ENCODE measurements around the gene KLHL34. TPM values are rescaled to one million over a fixed set of nuclear protein-coding genes. Genes with fewer than 3 reads are reported as not detected.

Gene KLHL34
- total and polyA plus RNA-seq, 5 donors = 1.3 to 3.2 (median 2.4) TPM

- intact Hi-C loops (cut with DNase I) = no loop called here
- H3K27ac ChIP-seq (ENCODE audit: low read length) = no peak overlapping the region
- DNase-seq = peak; percentile 10 to 57 (median 29)
- 22% methylated on average over 76 of the region's 76 CpGs for WGBS
- no peaks in the 10 kb centered on the region for H3K4me1 ChIP-seq (ENCODE audit: control insufficient read depth, insufficient read depth, low read length)
- H3K27me3 ChIP-seq (ENCODE audit: control insufficient read depth, insufficient read depth) = no peaks in the 10 kb centered on the region
- H3K9me3 ChIP-seq (ENCODE audit: control insufficient read depth, low read length) = no peaks in the 10 kb centered on the region
- ATAC-seq = peak in 1 of 2 donors; percentile 47
- no peak overlapping the region for H3K4me3 ChIP-seq (ENCODE audit: low read length)
These were observed 2.1 kb downstream of the KLHL34 start for GRCh38 chrX:21655901-21656586.

GRCh38 chrX:21645886-21646285, 12.2 kb downstream of the KLHL34 start:
- intact Hi-C loops (cut with DNase I) = no loop called here
- ATAC-seq (no peak), DNase-seq (no peak)
- no peaks in the 10 kb centered on the region for H3K4me1 ChIP-seq (ENCODE audit: control insufficient read depth, insufficient read depth, low read length)
- whole genome bisulfite sequencing = 58% methylated on average over 3 of the region's 3 CpGs
- H3K27ac ChIP-seq (ENCODE audit: low read length) = no peak overlapping the region
- no peaks in the 10 kb centered on the region for H3K27me3 ChIP-seq (ENCODE audit: control insufficient read depth, insufficient read depth)
- H3K4me3 ChIP-seq (ENCODE audit: low read length) = no peak overlapping the region
- no peaks in the 10 kb centered on the region for H3K9me3 ChIP-seq (ENCODE audit: control insufficient read depth, low read length)

- Histone ChIP-seq H3K27ac (ENCODE audit: low read length) (no peak overlapping the region), H3K9me3 (ENCODE audit: control insufficient read depth, low read length) (no peaks in the 10 kb centered on the region), H3K27me3 (ENCODE audit: control insufficient read depth, insufficient read depth) (no peaks in the 10 kb centered on the region), H3K4me1 (ENCODE audit: control insufficient read depth, insufficient read depth, low read length) (no peaks in the 10 kb centered on the region), H3K4me3 (ENCODE audit: low read length) (no peak overlapping the region)
- DNase-seq = no peak
- no peak for ATAC-seq
- intact Hi-C loops (cut with DNase I) = no loop called here
These were observed 12.7 kb downstream of the KLHL34 start for GRCh38 chrX:21645431-21645830.

- Histone ChIP-seq H3K4me3 (ENCODE audit: low read length) (no peak overlapping the region), H3K9me3 (ENCODE audit: control insufficient read depth, low read length) (no peaks in the 10 kb centered on the region), H3K27me3 (ENCODE audit: control insufficient read depth, insufficient read depth) (no peaks in the 10 kb centered on the region), H3K4me1 (ENCODE audit: control insufficient read depth, insufficient read depth, low read length) (no peaks in the 10 kb centered on the region), H3K27ac (ENCODE audit: low read length) (no peak overlapping the region)
- intact Hi-C loops (cut with DNase I) = no loop called here
- ATAC-seq (no peak), DNase-seq (no peak)
- WGBS = 83% methylated on average over 3 of the region's 3 CpGs
These were observed 18.4 kb downstream of the KLHL34 start for GRCh38 chrX:21639775-21640174.

- DNase-seq = no peak
- H3K4me1 ChIP-seq (ENCODE audit: control insufficient read depth, insufficient read depth, low read length) = no peaks in the 10 kb centered on the region
- no peak overlapping the region for H3K27ac ChIP-seq (ENCODE audit: low read length)
- WGBS = 97% methylated on average over 2 of the region's 2 CpGs
- no peaks in the 10 kb centered on the region for H3K27me3 ChIP-seq (ENCODE audit: control insufficient read depth, insufficient read depth)
- H3K9me3 ChIP-seq (ENCODE audit: control insufficient read depth, low read length) = no peaks in the 10 kb centered on the region
- no peak overlapping the region for H3K4me3 ChIP-seq (ENCODE audit: low read length)
- no peak for ATAC-seq
- intact Hi-C loops (cut with DNase I) = no loop called here
These were observed 19.8 kb downstream of the KLHL34 start for GRCh38 chrX:21638311-21638710.

GRCh38 chrX:21632027-21632426, 26.1 kb downstream of the KLHL34 start:
- no peak overlapping the region for H3K4me3 ChIP-seq (ENCODE audit: low read length)

GRCh38 chrX:21623778-21624501, 34.2 kb downstream of the KLHL34 start:
- Histone ChIP-seq H3K27ac (ENCODE audit: low read length) (no peak overlapping the region), H3K9me3 (ENCODE audit: control insufficient read depth, low read length) (no peaks in the 10 kb centered on the region), H3K4me3 (ENCODE audit: low read length) (no peak overlapping the region), H3K4me1 (ENCODE audit: control insufficient read depth, insufficient read depth, low read length) (no peaks in the 10 kb centered on the region), H3K27me3 (ENCODE audit: control insufficient read depth, insufficient read depth) (no peaks in the 10 kb centered on the region)
- no peak for ATAC-seq
- intact Hi-C loops (cut with DNase I) = no loop called here
- no peak for DNase-seq

More at GRCh38 chrX:21632027-21632426, 26.1 kb downstream of the KLHL34 start:
- intact Hi-C loops (cut with DNase I) = no loop called here
- 49% methylated on average over 2 of the region's 2 CpGs for WGBS
- Histone ChIP-seq H3K27ac (ENCODE audit: low read length) (no peak overlapping the region), H3K4me1 (ENCODE audit: control insufficient read depth, insufficient read depth, low read length) (no peaks in the 10 kb centered on the region), H3K9me3 (ENCODE audit: control insufficient read depth, low read length) (no peaks in the 10 kb centered on the region), H3K27me3 (ENCODE audit: control insufficient read depth, insufficient read depth) (no peaks in the 10 kb centered on the region)
- DNase-seq (no peak), ATAC-seq (no peak)

- 95% methylated on average over 2 of the region's 2 CpGs for WGBS
- Histone ChIP-seq H3K9me3 (ENCODE audit: control insufficient read depth, low read length) (no peaks in the 10 kb centered on the region), H3K4me3 (ENCODE audit: low read length) (no peak overlapping the region), H3K27ac (ENCODE audit: low read length) (no peak overlapping the region), H3K4me1 (ENCODE audit: control insufficient read depth, insufficient read depth, low read length) (no peaks in the 10 kb centered on the region), H3K27me3 (ENCODE audit: control insufficient read depth, insufficient read depth) (no peaks in the 10 kb centered on the region)
- ATAC-seq = no peak
- DNase-seq = no peak
- intact Hi-C loops (cut with DNase I) = no loop called here
These were observed 37.9 kb downstream of the KLHL34 start for GRCh38 chrX:21620234-21620633.

- Histone ChIP-seq H3K4me1 (ENCODE audit: control insufficient read depth, insufficient read depth, low read length) (no peaks in the 10 kb centered on the region), H3K4me3 (ENCODE audit: low read length) (no peak overlapping the region), H3K9me3 (ENCODE audit: control insufficient read depth, low read length) (no peaks in the 10 kb centered on the region), H3K27ac (ENCODE audit: low read length) (no peak overlapping the region), H3K27me3 (ENCODE audit: control insufficient read depth, insufficient read depth) (no peaks in the 10 kb centered on the region)
- DNase-seq (no peak), ATAC-seq (no peak)
- 76% methylated on average over 1 of the region's 1 CpG for WGBS
- intact Hi-C loops (cut with DNase I) = no loop called here
These were observed 41.7 kb downstream of the KLHL34 start for GRCh38 chrX:21616386-21616785.

GRCh38 chrX:21612154-21612553, 46.0 kb downstream of the KLHL34 start:
- Histone ChIP-seq H3K4me3 (ENCODE audit: low read length) (no peak overlapping the region), H3K4me1 (ENCODE audit: control insufficient read depth, insufficient read depth, low read length) (no peaks in the 10 kb centered on the region), H3K27me3 (ENCODE audit: control insufficient read depth, insufficient read depth) (no peaks in the 10 kb centered on the region), H3K9me3 (ENCODE audit: control insufficient read depth, low read length) (no peaks in the 10 kb centered on the region), H3K27ac (ENCODE audit: low read length) (no peak overlapping the region)
- DNase-seq (no peak), ATAC-seq (no peak)
- intact Hi-C loops (cut with DNase I) = no loop called here
- 59% methylated on average over 5 of the region's 5 CpGs for WGBS

- H3K4me3 ChIP-seq (ENCODE audit: low read length) = no peak overlapping the region
- ATAC-seq (no peak), DNase-seq (no peak)
- intact Hi-C loops (cut with DNase I) = no loop called here
- no peaks in the 10 kb centered on the region for H3K27me3 ChIP-seq (ENCODE audit: control insufficient read depth, insufficient read depth)
- 95% methylated on average over 1 of the region's 1 CpG for WGBS
- H3K9me3 ChIP-seq (ENCODE audit: control insufficient read depth, low read length) = no peaks in the 10 kb centered on the region
- H3K4me1 ChIP-seq (ENCODE audit: control insufficient read depth, insufficient read depth, low read length) = no peaks in the 10 kb centered on the region
- no peak overlapping the region for H3K27ac ChIP-seq (ENCODE audit: low read length)
These were observed 48.0 kb downstream of the KLHL34 start for GRCh38 chrX:21610168-21610567.
